HG02763 (cell line): ENCODE measurements around the gene TNFRSF1B.

ENCODE experiments used
- ATAC-seq: cut with Tn5 transposase; IDR thresholded peaks from one replicate; pipeline ENCODE4 v1.9.1; 2021; ENCODE audit warnings: mild to moderate bottlenecking, moderate library complexity; ENCODE audit not compliant: unreplicated experiment

TNFRSF1B gene

DNA sequence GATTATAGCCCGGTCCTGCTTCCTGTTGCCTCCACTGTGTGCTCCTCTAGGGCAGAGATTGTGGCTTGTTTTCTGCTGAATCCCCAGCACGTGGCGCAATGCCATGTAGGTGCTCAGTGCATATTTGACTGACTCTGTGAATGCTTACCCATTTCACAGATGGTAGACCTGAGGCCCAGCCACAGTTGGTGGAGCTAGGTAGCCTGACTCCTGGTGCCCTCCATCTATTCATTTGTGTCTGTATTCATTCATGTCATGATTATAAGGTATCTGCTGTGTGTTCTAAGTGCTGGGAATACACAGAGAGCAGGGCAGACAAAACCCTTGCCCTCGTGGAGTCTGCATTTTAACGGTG is 22.5 kb downstream of the TNFRSF1B start:
- no peak for ATAC-seq

DNA sequence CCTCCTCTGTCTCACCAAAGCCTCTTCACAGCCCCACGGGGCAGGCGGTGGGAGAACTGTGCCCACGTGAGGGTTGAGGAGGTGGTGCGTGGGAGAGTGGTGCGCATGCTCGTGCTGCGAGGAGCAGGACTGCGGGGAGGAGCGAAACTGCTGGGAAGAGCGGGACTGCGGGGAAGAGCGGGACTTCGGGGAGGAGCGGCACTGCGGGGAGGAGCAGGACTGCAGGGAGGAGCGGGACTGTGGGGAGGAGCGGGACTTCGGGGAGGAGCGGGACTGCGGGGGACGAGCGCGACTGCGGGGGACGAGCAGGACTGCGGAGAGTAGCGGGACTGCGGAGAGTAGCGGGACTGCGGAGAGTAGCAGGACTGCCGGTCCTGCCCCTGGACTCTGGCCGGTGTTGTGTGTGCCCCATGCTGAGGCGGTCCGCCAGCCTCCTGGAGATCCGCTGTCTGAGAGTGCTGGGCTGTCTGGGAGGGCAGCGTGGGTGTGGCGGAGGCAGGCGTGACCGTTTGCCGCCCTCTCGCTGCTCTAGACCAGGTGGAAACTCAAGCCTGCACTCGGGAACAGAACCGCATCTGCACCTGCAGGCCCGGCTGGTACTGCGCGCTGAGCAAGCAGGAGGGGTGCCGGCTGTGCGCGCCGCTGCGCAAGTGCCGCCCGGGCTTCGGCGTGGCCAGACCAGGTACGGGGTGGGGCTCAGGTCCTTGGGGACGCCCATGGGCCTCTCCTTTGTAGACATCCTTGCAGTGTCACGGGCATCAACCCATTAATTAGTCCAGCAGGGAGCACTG is 24.6 kb downstream of the TNFRSF1B start:
- ATAC-seq, result no peak

- no peak for ATAC-seq
Measured at GRCh38 chr1:12194666-12195216, 27.9 kb downstream of the TNFRSF1B start.

DNA sequence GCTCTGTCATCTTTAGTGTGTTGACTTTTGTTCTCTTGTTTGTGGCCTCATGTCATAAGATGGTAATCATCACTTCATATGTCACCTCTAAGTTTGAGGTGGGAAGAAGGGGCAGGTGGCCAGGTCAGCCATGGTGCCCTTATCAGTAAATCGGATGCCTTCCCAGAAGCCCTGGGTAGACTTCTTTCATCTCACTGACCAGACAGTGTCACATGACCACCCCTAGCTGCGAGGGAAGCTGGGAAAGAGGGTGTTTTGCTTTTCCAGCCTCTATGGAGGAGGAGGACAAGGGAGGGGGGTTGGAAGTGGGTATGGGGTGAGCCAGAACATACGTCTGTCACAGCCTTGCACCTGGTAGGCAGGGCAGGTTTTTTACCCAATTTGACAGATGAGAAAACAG is 28.6 kb downstream of the TNFRSF1B start:
- ATAC-seq, result no peak

DNA sequence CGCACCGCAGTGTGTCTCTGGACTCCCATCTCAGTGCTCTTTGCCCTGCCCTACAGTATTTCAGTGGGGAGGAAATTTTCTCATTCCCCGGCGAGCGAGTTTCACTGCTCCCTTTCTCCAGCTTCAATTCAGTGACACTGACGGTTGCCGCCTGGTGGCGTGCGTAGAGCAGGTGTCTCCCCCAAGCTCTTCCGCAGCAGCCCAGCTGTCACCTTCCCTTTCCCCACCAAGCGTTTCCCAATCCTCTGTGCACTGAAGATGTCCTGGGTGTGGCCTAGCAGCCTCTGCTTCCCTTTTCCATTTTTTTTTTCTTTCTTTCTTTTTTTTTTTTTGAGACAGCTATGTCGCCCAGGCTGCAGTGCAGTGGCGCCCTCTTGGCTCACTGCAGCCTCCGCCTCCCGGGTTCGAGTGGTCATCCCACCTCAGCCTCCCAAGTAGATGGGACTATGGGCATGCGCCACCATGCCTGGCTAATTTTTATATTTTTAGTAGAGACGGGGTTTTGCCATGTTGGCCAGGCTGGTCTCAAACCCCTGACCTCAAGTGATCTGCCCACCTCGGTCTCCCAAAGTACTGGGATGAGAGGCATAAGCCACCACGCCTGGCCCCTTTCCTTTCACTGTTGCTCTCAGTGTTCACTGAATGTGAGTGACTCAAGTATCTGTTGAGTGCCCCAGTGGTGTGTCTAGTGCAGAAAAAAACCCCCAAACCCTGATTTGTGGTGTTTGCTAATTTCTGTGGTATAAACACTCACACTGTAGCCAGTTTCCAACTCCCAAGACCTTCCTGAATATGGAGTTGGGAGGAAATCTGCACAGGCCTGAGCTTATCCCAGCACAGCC is 30.1 kb downstream of the TNFRSF1B start:
- no peak for ATAC-seq

DNA sequence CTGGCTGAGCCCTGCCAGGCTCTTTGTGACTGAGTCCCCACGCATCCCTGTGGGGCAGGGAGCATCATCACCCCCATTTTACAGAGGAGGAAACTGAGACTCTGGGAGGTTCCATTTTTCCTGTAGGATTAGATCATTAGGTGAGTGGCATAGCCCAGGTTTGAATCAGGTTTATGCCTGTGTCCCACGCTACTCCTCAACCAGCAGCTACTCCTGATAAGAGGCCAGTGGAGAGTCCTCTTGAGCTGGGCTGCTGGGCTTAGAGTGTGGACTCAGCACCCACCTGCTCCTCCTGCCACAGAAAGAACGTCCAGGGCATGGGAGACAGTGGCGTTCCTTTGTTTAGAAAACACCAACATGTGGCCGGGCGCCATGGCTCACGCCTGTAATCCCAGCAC is 30.7 kb downstream of the TNFRSF1B start:
- no peak for ATAC-seq

- ATAC-seq, result no peak
Measured at GRCh38 chr1:12200208-12200607, 33.4 kb downstream of the TNFRSF1B start.

DNA sequence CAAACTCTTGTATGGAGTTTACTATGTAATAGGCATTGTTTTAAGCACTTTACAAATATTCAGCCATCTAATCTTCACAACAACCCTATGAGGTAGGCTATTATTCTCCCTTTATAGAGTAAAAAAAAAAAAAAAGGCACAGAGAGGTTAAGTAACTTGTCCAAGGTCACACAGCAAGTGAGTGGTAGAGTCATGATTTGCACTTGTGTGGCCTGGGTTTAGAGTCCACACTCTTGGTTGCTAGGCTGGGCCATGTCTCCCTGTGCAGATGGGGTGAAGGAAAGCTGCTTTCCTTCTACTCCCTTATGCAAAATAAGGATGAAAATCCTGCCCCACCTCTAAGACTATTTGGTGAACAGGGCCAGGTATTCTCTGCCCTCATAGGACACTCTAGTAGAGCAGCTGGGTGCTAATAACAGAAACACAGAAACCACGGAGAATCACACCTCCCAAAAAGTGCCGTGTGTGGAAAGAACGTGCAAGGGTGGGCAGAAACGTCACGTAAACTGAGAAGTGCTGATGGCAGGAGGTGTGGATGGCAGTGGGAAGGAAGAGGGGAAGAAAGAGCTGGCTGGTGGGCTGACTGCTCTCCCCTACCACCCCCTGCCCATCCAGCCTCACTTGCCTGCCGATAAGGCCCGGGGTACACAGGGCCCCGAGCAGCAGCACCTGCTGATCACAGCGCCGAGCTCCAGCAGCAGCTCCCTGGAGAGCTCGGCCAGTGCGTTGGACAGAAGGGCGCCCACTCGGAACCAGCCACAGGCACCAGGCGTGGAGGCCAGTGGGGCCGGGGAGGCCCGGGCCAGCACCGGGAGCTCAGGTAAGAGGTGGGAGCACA is 34.8 kb downstream of the TNFRSF1B start:
- no peak for ATAC-seq

GRCh38 chr1:12202190-12202497 is 35.4 kb downstream of the TNFRSF1B start:
- no peak for ATAC-seq

- no peak for ATAC-seq
Measured at GRCh38 chr1:12202577-12202976, 35.8 kb downstream of the TNFRSF1B start.

DNA sequence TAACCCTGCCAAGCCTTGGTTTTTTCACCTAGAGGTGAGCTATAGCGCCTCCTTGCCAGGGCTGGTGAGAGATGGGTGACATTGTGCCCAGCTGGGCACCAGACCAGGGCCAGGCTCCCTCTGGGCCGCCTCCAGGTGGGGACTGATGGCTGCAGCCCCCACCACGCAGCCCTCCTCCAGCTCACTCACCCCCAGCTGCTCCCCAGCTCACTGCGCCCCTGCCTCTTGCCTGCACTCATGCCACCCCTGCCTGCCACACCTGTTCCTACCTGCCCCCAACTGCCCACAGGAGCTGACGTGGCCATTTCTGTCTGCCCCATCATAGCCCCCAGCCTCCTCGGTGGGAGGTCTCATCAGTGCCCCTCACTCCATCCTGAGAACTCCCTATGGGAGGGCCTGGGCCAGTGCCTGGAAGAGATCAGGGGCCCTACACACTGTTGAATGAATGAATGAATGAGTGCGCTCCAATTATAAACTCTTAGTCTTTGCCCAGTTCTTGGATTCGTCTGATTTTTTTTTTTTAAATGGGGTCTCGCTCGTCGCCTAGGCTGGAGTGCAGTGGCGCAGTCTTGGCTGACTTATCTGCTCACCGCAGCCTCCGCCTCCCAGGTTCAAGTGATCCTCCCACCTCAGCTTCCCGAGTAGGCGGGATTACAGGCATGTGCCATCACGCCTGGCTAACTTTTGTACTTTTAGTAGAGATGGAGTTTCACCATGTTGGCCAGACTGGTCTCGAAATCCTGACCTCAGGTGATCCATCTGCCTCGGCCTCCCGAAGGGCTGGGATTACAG is 36.6 kb downstream of the TNFRSF1B start:
- ATAC-seq, result no peak

DNA sequence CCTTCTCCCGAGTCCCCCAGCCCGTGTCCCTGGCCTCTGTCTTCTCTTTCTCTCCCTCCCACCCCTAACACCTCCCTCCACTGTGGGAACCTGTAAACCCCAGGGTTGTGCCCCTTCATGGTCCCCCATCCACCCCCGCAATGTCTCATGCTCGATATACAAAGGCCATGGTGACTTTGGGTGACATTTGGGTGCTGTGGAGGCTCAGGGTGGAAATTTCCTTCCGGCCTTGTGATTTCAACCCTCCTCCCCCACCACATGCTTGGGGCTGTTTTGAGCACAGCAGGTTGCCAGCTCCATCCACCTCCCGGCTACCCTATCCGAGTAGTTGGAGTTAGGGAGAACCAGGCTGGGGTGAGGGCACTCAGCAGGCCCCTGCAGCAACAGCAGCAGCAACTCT is 37.3 kb downstream of the TNFRSF1B start:
- ATAC-seq, result no peak

- no peak for ATAC-seq
Measured at GRCh38 chr1:12204754-12205658, 38.2 kb downstream of the TNFRSF1B start.

- ATAC-seq, result no peak
Measured at GRCh38 chr1:12206238-12206637, 39.4 kb downstream of the TNFRSF1B start.

GRCh38 chr1:12206792-12207424 is 40.1 kb downstream of the TNFRSF1B start:
- ATAC-seq, result no peak

DNA sequence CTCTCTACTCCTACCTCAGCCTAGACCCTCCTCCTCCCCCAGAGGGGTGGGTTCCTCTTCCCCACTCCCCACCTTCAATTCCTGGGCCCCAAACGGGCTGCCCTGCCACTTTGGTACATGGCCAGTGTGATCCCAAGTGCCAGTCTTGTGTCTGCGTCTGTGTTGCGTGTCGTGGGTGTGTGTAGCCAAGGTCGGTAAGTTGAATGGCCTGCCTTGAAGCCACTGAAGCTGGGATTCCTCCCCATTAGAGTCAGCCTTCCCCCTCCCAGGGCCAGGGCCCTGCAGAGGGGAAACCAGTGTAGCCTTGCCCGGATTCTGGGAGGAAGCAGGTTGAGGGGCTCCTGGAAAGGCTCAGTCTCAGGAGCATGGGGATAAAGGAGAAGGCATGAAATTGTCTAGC is 41.5 kb downstream of the TNFRSF1B start:
- ATAC-seq, result no peak

- no peak for ATAC-seq
Measured at GRCh38 chr1:12208764-12209494, 42.1 kb downstream of the TNFRSF1B start.

DNA sequence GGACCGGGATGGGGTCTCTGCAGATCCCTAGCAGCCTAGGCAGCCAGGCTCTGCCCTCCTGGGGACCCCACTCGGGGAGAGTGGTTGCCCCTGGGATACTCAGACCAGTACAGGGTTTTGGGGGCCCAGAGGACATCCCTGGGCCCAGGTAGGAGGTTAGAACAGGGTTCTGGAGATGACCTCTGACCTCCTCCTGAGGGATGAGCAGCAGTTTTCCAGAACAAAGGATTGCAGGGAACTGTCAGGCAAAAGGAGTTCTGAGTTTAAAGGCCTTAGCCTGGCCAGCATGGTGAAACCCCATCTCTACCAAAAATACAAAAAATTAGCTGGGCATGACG is 42.7 kb downstream of the TNFRSF1B start:
- no peak for ATAC-seq
